CD4-positive, CD25-positive, alpha-beta regulatory T cell (primary cell): ENCODE measurements around the gene ISX. TPM values are rescaled to one million over a fixed set of nuclear protein-coding genes. Genes with fewer than 3 reads are reported as not detected.

Experiments
- ATAC-seq, 2 donors: fragments of 150-1000 bp; cut with Tn5 transposase; one replicate each; pipeline ENCODE4 v1.10.0; 2021; ENCODE audit warnings: low read depth in 2 of 2, moderate number of reproducible peaks in 2 of 2, moderate library complexity in 1 of 2
- DNase-seq, 3 donors: peaks; one replicate each; pipeline versions ENCODE4 v3.0.0 to v3.0.0-alpha.2; 2012 to 2022; ENCODE audit warnings: mixed read lengths in 1 of 3
- H3K27ac ChIP-seq: one replicate; pipeline ENCODE4 v1.7.0; 2013; ENCODE audit warnings: mild to moderate bottlenecking, low read length; ENCODE audit not compliant: insufficient read depth, poor library complexity, severe bottlenecking
- H3K27me3 ChIP-seq: one replicate; pipeline ENCODE4 v1.7.0; 2013; ENCODE audit warnings: low read length; ENCODE audit not compliant: control insufficient read depth, insufficient read depth
- H3K36me3 ChIP-seq: one replicate; pipeline ENCODE4 v1.7.0; 2013; ENCODE audit warnings: mild to moderate bottlenecking, low read length, moderate library complexity; ENCODE audit not compliant: control insufficient read depth, insufficient read depth
- H3K4me1 ChIP-seq: 2 replicates; pipeline ENCODE4 v1.7.0; 2013; ENCODE audit warnings: mild to moderate bottlenecking, low read length; ENCODE audit not compliant: insufficient read depth, control insufficient read depth, poor library complexity, severe bottlenecking
- H3K4me3 ChIP-seq: one replicate; pipeline ENCODE4 v1.7.0; 2013; ENCODE audit warnings: low read depth, mild to moderate bottlenecking, low read length, moderate library complexity
- H3K9me3 ChIP-seq, 2 experiments: 1 replicate in 1 of 2; 2 replicates in 1 of 2; pipeline ENCODE4 v1.7.0; 2013; ENCODE audit warnings: low read length in 2 of 2, mild to moderate bottlenecking in 1 of 2, moderate library complexity in 1 of 2; ENCODE audit not compliant: control insufficient read depth in 2 of 2
- H3K27ac Mint-ChIP-seq, 3 donors: one replicate each; pipeline ENCODE4 v1.8.0; 2020 to 2022; ENCODE audit warnings: mild to moderate bottlenecking in 3 of 3, mixed read lengths in 3 of 3, moderate library complexity in 2 of 3
- H3K27me3 Mint-ChIP-seq: one replicate; pipeline ENCODE4 v1.8.0; 2022; ENCODE audit warnings: mild to moderate bottlenecking, mixed read lengths
- H3K36me3 Mint-ChIP-seq: one replicate; pipeline ENCODE4 v1.8.0; 2020; ENCODE audit warnings: mixed read lengths
- H3K4me1 Mint-ChIP-seq, 4 donors: one replicate each; pipeline ENCODE4 v1.8.0; 2020 to 2022; ENCODE audit warnings: mixed read lengths in 4 of 4, mild to moderate bottlenecking in 1 of 4
- H3K4me3 Mint-ChIP-seq, 4 donors: one replicate each; pipeline ENCODE4 v1.8.0; 2020 to 2022; ENCODE audit warnings: mild to moderate bottlenecking in 4 of 4, mixed read lengths in 4 of 4, moderate library complexity in 3 of 4
- H3K9me3 Mint-ChIP-seq, 7 donors: one replicate each; pipeline ENCODE4 v1.8.0; 2020 to 2022; ENCODE audit warnings: mixed read lengths in 7 of 7, mild to moderate bottlenecking in 3 of 7, moderate library complexity in 2 of 7
- polyA plus RNA-seq, 4 donors: library from polyadenylated mRNA; unstranded; fragments of 300-500 nt; fragmentation: Illumina TruSeq; gene quantifications; one replicate each; pipeline ENCODE4 v1.2.3, GENCODE V29; 2021
- total RNA-seq: library from RNA; stranded (reverse); gene quantifications from one replicate; pipeline ENCODE4 v1.2.3, GENCODE V29; 2022

The ISX gene
- total and polyA plus RNA-seq, 5 donors from 2014 or later, result not detected

- no peaks in the 10 kb centered on the region for H3K4me1 ChIP-seq
- Mint-ChIP-seq H3K27me3 (peaks cover 16% of the 10 kb centered on the region), H3K27ac (no peak overlapping the region), H3K4me3 (no peak overlapping the region), H3K4me1 (no peaks in the 10 kb centered on the region), H3K9me3 (peaks cover 0 to 1% (median 0%) of the 10 kb centered on the region in 7 donors), H3K36me3 (no peaks in the 10 kb centered on the region)
- H3K4me3 ChIP-seq, result no peak overlapping the region
- no peaks in the 10 kb centered on the region for H3K9me3 ChIP-seq
- H3K27ac ChIP-seq, result no peak overlapping the region
- DNase-seq (no peak), ATAC-seq (no peak)
- H3K27me3 ChIP-seq, result peaks cover 4% of the 10 kb centered on the region
- H3K36me3 ChIP-seq, result no peaks in the 10 kb centered on the region
Measured at GRCh38 chr22:35098921-35099320, 33.0 kb downstream of the ISX start.

- Mint-ChIP-seq H3K4me3 (no peak overlapping the region), H3K9me3 (peaks cover 0 to 1% (median 0%) of the 10 kb centered on the region in 7 donors), H3K4me1 (no peaks in the 10 kb centered on the region), H3K27me3 (peaks cover 18% of the 10 kb centered on the region), H3K27ac (no peak overlapping the region), H3K36me3 (no peaks in the 10 kb centered on the region)
- H3K36me3 ChIP-seq, result no peaks in the 10 kb centered on the region
- H3K9me3 ChIP-seq, result no peaks in the 10 kb centered on the region
- H3K27me3 ChIP-seq, result peaks cover 4% of the 10 kb centered on the region
- DNase-seq (no peak), ATAC-seq (no peak)
- H3K4me3 ChIP-seq, result no peak overlapping the region
- H3K27ac ChIP-seq, result no peak overlapping the region
- H3K4me1 ChIP-seq, result no peaks in the 10 kb centered on the region
Measured at GRCh38 chr22:35099883-35100282, 33.9 kb downstream of the ISX start.

DNA sequence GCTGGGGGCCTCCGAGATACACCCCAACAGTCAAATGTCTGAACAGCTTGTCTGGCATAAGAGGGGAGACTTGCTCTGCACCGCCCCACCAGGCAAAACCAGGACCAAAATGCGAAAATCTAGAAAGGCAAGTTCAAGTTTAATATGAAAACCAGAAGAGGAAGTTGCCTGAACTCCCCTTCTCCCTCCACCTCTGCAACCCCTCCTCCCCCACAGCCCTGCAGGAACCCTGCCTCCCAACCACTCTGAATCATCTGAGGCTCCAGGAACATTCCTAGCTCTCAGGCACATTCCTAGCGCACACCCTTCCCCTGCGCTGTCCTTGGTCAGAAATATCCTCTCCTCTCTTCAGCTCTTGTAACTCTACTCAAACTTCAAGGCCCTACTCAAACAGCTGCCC is 36.7 kb downstream of the ISX start:
- Mint-ChIP-seq H3K4me3 (no peak overlapping the region), H3K36me3 (no peaks in the 10 kb centered on the region), H3K4me1 (no peaks in the 10 kb centered on the region), H3K9me3 (peaks cover 0 to 1% (median 0%) of the 10 kb centered on the region in 7 donors), H3K27me3 (peaks cover 20% of the 10 kb centered on the region), H3K27ac (no peak overlapping the region)
- H3K27ac ChIP-seq, result no peak overlapping the region
- H3K4me3 ChIP-seq, result no peak overlapping the region
- H3K36me3 ChIP-seq, result no peaks in the 10 kb centered on the region
- no peaks in the 10 kb centered on the region for H3K4me1 ChIP-seq
- no peak for ATAC-seq
- H3K9me3 ChIP-seq, result no peaks in the 10 kb centered on the region
- DNase-seq, result no peak
- H3K27me3 ChIP-seq, result peaks cover 5% of the 10 kb centered on the region

- H3K27ac Mint-ChIP-seq, result no peak overlapping the region
- Histone ChIP-seq H3K27me3 (peaks cover 9% of the 10 kb centered on the region), H3K36me3 (no peaks in the 10 kb centered on the region), H3K9me3 (peaks cover 0 to 3% of the 10 kb centered on the region in 2 experiments), H3K4me3 (no peak overlapping the region), H3K27ac (no peak overlapping the region), H3K4me1 (no peaks in the 10 kb centered on the region)
- H3K4me1 Mint-ChIP-seq, result no peaks in the 10 kb centered on the region
- peaks cover 29% of the 10 kb centered on the region for H3K27me3 Mint-ChIP-seq
- ATAC-seq (no peak), DNase-seq (no peak)
- H3K4me3 Mint-ChIP-seq, result no peak overlapping the region
- peaks cover 0 to 5% (median 0%) of the 10 kb centered on the region in 7 donors for H3K9me3 Mint-ChIP-seq
- H3K36me3 Mint-ChIP-seq, result no peaks in the 10 kb centered on the region
Measured at GRCh38 chr22:35103761-35104160, 37.8 kb downstream of the ISX start.

- ATAC-seq, result no peak
- H3K27me3 Mint-ChIP-seq, result peaks cover 29% of the 10 kb centered on the region
- Histone ChIP-seq H3K4me1 (no peaks in the 10 kb centered on the region), H3K27ac (no peak overlapping the region), H3K4me3 (no peak overlapping the region), H3K27me3 (peaks cover 11% of the 10 kb centered on the region), H3K36me3 (no peaks in the 10 kb centered on the region), H3K9me3 (peaks cover 0 to 3% of the 10 kb centered on the region in 2 experiments)
- no peak for DNase-seq
- no peak overlapping the region for H3K27ac Mint-ChIP-seq
- no peaks in the 10 kb centered on the region for H3K36me3 Mint-ChIP-seq
- H3K4me3 Mint-ChIP-seq, result no peak overlapping the region
- no peaks in the 10 kb centered on the region for H3K4me1 Mint-ChIP-seq
- H3K9me3 Mint-ChIP-seq, result peaks cover 0 to 6% (median 0%) of the 10 kb centered on the region in 7 donors
Measured at GRCh38 chr22:35104491-35104890, 38.5 kb downstream of the ISX start.

DNA sequence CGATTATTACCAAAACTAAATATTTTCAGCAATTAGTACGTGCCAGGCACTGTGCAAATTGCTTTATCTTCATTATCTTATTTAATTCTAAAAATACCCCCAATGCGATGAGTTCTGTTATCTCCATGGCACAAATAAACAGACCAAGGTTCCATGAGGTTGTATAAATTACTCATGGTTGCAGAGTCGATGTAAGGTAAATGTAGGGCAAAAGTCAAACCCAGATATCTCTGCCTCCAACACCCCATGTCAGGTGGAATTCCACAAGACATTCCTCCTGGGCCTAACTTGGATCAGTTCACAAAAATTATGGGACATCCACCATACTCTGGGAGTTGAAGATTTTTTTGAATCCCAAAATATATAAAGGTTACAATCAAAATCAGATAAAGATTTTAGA is 43.7 kb downstream of the ISX start:
- H3K27me3 Mint-ChIP-seq, result peaks cover 19% of the 10 kb centered on the region
- no peaks in the 10 kb centered on the region for H3K4me1 ChIP-seq
- no peaks in the 10 kb centered on the region for H3K36me3 ChIP-seq
- H3K9me3 Mint-ChIP-seq, result peaks cover 0 to 6% (median 0%) of the 10 kb centered on the region in 7 donors
- no peak overlapping the region for H3K4me3 Mint-ChIP-seq
- no peak overlapping the region for H3K4me3 ChIP-seq
- no peak overlapping the region for H3K27ac ChIP-seq
- ATAC-seq (no peak), DNase-seq (no peak)
- H3K4me1 Mint-ChIP-seq, result no peaks in the 10 kb centered on the region
- H3K36me3 Mint-ChIP-seq, result no peaks in the 10 kb centered on the region
- H3K27me3 ChIP-seq, result peaks cover 8% of the 10 kb centered on the region
- no peak overlapping the region for H3K27ac Mint-ChIP-seq
- H3K9me3 ChIP-seq, result peaks cover 0 to 3% of the 10 kb centered on the region in 2 experiments

DNA sequence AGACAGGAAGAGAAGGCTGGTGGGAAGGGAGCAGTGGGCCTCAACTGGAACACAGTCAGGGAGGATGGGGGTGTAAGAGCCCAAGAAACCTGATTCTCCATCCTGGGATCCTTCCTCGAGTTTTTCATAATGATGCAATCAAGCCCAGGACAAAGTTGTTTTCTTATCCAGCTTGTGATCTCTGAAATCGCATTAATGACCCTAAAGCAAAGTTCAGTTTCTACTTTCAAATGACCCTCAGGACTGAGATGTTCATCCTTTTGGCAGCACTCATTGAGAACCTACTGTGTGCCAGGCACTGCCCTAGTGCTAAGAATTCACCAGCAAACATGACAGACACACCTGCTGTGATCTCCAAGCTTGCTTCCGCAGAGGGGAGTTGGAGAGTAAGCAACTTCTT is 45.3 kb downstream of the ISX start:
- H3K9me3 ChIP-seq, result peaks cover 0 to 3% of the 10 kb centered on the region in 2 experiments
- no peaks in the 10 kb centered on the region for H3K36me3 ChIP-seq
- Mint-ChIP-seq H3K36me3 (no peaks in the 10 kb centered on the region), H3K27ac (no peak overlapping the region), H3K4me3 (no peak overlapping the region), H3K4me1 (no peaks in the 10 kb centered on the region), H3K9me3 (peaks cover 0 to 6% (median 0%) of the 10 kb centered on the region in 7 donors), H3K27me3 (peaks cover 13% of the 10 kb centered on the region)
- H3K4me3 ChIP-seq, result no peak overlapping the region
- DNase-seq (no peak), ATAC-seq (no peak)
- peaks cover 8% of the 10 kb centered on the region for H3K27me3 ChIP-seq
- H3K4me1 ChIP-seq, result no peaks in the 10 kb centered on the region
- no peak overlapping the region for H3K27ac ChIP-seq

- DNase-seq (no peak), ATAC-seq (no peak)
- no peaks in the 10 kb centered on the region for H3K4me1 ChIP-seq
- H3K4me3 Mint-ChIP-seq, result no peak overlapping the region
- no peak overlapping the region for H3K27ac Mint-ChIP-seq
- no peaks in the 10 kb centered on the region for H3K9me3 ChIP-seq
- H3K4me3 ChIP-seq, result no peak overlapping the region
- no peaks in the 10 kb centered on the region for H3K36me3 ChIP-seq
- H3K27ac ChIP-seq, result no peak overlapping the region
- peaks cover 0 to 4% (median 0%) of the 10 kb centered on the region in 7 donors for H3K9me3 Mint-ChIP-seq
- H3K4me1 Mint-ChIP-seq, result no peaks in the 10 kb centered on the region
- H3K27me3 ChIP-seq, result peaks cover 3% of the 10 kb centered on the region
- H3K27me3 Mint-ChIP-seq, result peaks cover 3% of the 10 kb centered on the region
- H3K36me3 Mint-ChIP-seq, result no peaks in the 10 kb centered on the region
Measured at GRCh38 chr22:35113341-35113740, 47.4 kb downstream of the ISX start.
